PC-3 (cell line): ENCODE data around the gene RND1.

Experiments
- EZH2 ChIP-seq: fragments of 300-600 bp; sonication (generic); IDR thresholded peaks from one replicate; pipeline ENCODE4 v1.6.1; 2017; ENCODE audit warnings: antibody characterized with exemption, mild to moderate bottlenecking, low read length; ENCODE audit not compliant: unreplicated experiment
- EZH2phosphoT487 ChIP-seq: fragments of 300-600 bp; sonication (generic); IDR thresholded peaks from 2 replicates; pipeline ENCODE4 v1.6.1; 2018; ENCODE audit warnings: mild to moderate bottlenecking, antibody characterized with exemption, low read length, borderline replicate concordance
- TF ChIP-seq, protein P1 (sequence below): fragments of 300-600 bp; sonication (generic); conservative IDR thresholded peaks from 2 replicates; pipeline ENCODE4 v1.5.1; 2017; ENCODE audit warnings: antibody characterized with exemption, low read depth, mild to moderate bottlenecking, low read length

DNA sequence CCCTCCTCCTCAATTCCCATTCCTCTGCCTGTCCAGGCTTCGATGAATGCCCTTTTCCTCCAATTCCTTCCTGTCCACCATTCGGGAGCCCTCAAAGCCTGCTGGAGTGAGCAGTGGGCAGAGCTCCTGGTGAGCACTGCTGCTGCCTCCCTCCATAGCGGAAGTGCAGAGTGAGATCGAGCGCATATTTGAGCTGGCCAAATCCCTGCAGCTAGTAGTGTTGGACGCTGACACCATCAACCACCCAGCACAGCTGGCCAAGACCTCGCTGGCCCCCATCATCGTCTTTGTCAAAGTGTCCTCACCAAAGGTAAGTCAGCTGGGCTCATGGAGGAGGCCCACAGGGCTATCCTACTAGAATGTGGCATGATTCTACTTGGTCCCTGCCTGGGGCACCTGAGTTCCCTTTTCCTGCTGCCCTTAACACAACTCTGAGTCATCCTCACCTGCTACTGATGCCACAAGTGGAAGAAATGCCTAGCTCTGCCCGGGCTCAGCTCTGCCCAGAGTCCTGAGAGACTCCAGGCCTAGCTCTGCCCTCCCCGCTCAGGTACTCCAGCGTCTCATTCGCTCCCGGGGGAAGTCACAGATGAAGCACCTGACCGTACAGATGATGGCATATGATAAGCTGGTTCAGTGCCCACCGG lies 39.3 kb downstream of the RND1 start:
- TF ChIP-seq, protein P1, sequence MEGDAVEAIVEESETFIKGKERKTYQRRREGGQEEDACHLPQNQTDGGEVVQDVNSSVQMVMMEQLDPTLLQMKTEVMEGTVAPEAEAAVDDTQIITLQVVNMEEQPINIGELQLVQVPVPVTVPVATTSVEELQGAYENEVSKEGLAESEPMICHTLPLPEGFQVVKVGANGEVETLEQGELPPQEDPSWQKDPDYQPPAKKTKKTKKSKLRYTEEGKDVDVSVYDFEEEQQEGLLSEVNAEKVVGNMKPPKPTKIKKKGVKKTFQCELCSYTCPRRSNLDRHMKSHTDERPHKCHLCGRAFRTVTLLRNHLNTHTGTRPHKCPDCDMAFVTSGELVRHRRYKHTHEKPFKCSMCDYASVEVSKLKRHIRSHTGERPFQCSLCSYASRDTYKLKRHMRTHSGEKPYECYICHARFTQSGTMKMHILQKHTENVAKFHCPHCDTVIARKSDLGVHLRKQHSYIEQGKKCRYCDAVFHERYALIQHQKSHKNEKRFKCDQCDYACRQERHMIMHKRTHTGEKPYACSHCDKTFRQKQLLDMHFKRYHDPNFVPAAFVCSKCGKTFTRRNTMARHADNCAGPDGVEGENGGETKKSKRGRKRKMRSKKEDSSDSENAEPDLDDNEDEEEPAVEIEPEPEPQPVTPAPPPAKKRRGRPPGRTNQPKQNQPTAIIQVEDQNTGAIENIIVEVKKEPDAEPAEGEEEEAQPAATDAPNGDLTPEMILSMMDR: no peak
- no peak for TF ChIP-seq EZH2phosphoT487
- no peak for TF ChIP-seq EZH2
